Lung (tissue), 12 donors: ENCODE measurements around the gene BARD1. TPM values are rescaled to one million over a fixed set of nuclear protein-coding genes. Genes with fewer than 3 reads are reported as not detected.
"Not testable (repeated sequence)": the region's sequence is repeated elsewhere in the genome, so short reads cannot be mapped to it uniquely, and the experiment has no call there.

Source experiments
- ATAC-seq: fragments of 200-7000 bp; cut with Tn5 transposase; one replicate; pipeline ENCODE4 v1.9.1; 2020; ENCODE audit warnings: moderate number of reproducible peaks; ENCODE audit not compliant: insufficient read depth, low FRiP score
- DNase-seq, 3 donors: peaks; one replicate each; pipeline ENCODE4 v3.0.0-alpha.2; 2013 to 2017
- H3K27ac ChIP-seq, 2 donors: one replicate each; pipeline ENCODE4 v1.5.1; 2013; ENCODE audit warnings: mild to moderate bottlenecking in 2 of 2, moderate library complexity in 2 of 2, control low read depth in 1 of 2, inconsistent platforms in 1 of 2, low read depth in 1 of 2, low read length in 1 of 2
- H3K27me3 ChIP-seq, 3 donors: one replicate each; pipeline ENCODE4 v1.5.1; 2013; ENCODE audit warnings: low read length in 2 of 3; ENCODE audit not compliant: control insufficient read depth in 3 of 3, insufficient read depth in 3 of 3
- H3K36me3 ChIP-seq, 4 donors: one replicate each; pipeline ENCODE4 v1.5.1; 2013; ENCODE audit warnings: low read length in 4 of 4, mild to moderate bottlenecking in 1 of 4, moderate library complexity in 1 of 4; ENCODE audit not compliant: control insufficient read depth in 4 of 4, insufficient read depth in 4 of 4
- H3K4me1 ChIP-seq, 5 donors: one replicate each; pipeline ENCODE4 v1.5.1; 2013; ENCODE audit warnings: low read length in 5 of 5, mild to moderate bottlenecking in 2 of 5, moderate library complexity in 1 of 5; ENCODE audit not compliant: control insufficient read depth in 5 of 5, insufficient read depth in 5 of 5
- H3K4me3 ChIP-seq: one replicate; pipeline ENCODE4 v1.5.1; 2013; ENCODE audit warnings: mild to moderate bottlenecking, control low read depth, moderate library complexity
- H3K9ac ChIP-seq, 2 donors: one replicate each; pipeline ENCODE4 v1.5.1; 2013; ENCODE audit warnings: low read length in 2 of 2, control low read depth in 1 of 2; ENCODE audit not compliant: insufficient read depth in 1 of 2
- H3K9me3 ChIP-seq, 4 donors: one replicate each; pipeline ENCODE4 v1.5.1; 2013; ENCODE audit warnings: low read length in 3 of 4, mild to moderate bottlenecking in 1 of 4, moderate library complexity in 1 of 4; ENCODE audit not compliant: control insufficient read depth in 4 of 4, insufficient read depth in 3 of 4
- WGBS, 2 donors: extraction: QIAGEN DNeasy Blood & Tissue Kit; methylation state at CpG; one replicate each; pipeline ENCODE4 v1.1.7; 2013; 5-methylcytosine and 5-hydroxymethylcytosine counted together
- polyA plus RNA-seq, 2 donors: library from polyadenylated mRNA; stranded (reverse); fragments of 200-250 nt; gene quantifications; one replicate each; pipeline ENCODE4 v1.2.1, GENCODE V29; 2013
- total RNA-seq, 2 donors: library from RNA; depleted of rRNA in 1 of 2; stranded (reverse); fragments of >200 nt in 1 of 2; gene quantifications; one replicate each; pipeline ENCODE4 v1.2.1, GENCODE V29; 2014 to 2021
- TF ChIP-seq, protein P1 (sequence below): IDR thresholded peaks from 2 replicates; pipeline ENCODE4 v1.5.1; 2012; ENCODE audit warnings: mild to moderate bottlenecking; ENCODE audit errors: control extremely low read depth, extremely low read depth
- donor health status: control.
- donor health status: control.
- donor health status: Bipolar disorder and iron deficiency.
- donor health status: healthy.
- donor health status: DM: yes; HTN: yes; CAD: no.

The BARD1 gene
- total and polyA plus RNA-seq, 4 donors, result 1.9 to 33.7 (median 8.2) TPM

DNA sequence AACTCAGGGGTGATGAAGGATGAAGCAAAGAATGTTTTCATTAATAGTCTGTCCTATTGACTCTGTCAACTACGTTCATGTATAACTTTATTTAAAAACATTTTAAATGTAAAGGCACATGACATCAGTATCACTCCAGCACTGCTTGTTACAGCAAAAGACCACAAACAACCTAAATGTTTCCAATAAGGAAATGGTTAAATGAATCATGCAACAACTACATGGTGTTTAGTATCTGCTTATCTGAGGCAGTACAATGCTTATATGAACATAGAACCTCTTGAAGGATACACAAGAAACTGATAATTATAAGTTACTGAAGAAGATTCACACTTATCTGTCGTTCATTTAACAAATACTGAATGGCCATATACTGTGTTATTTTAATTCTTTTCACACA lies 8.4 kb downstream of the BARD1 start:
- 90 to 92% methylated on average over 2 of the region's 2 CpGs for WGBS, 2 donors
- H3K27ac ChIP-seq, result no peak overlapping the region
- H3K9ac ChIP-seq, result no peak overlapping the region
- H3K9me3 ChIP-seq, result no peaks in the 10 kb centered on the region
- TF ChIP-seq, protein P1, sequence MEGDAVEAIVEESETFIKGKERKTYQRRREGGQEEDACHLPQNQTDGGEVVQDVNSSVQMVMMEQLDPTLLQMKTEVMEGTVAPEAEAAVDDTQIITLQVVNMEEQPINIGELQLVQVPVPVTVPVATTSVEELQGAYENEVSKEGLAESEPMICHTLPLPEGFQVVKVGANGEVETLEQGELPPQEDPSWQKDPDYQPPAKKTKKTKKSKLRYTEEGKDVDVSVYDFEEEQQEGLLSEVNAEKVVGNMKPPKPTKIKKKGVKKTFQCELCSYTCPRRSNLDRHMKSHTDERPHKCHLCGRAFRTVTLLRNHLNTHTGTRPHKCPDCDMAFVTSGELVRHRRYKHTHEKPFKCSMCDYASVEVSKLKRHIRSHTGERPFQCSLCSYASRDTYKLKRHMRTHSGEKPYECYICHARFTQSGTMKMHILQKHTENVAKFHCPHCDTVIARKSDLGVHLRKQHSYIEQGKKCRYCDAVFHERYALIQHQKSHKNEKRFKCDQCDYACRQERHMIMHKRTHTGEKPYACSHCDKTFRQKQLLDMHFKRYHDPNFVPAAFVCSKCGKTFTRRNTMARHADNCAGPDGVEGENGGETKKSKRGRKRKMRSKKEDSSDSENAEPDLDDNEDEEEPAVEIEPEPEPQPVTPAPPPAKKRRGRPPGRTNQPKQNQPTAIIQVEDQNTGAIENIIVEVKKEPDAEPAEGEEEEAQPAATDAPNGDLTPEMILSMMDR, result no peak
- H3K36me3 ChIP-seq, result peaks cover 0 to 3% (median under 1%) of the 10 kb centered on the region in 4 donors
- H3K4me3 ChIP-seq, result no peak overlapping the region
- H3K27me3 ChIP-seq, result no peaks in the 10 kb centered on the region
- H3K4me1 ChIP-seq, result peaks cover 0 to 8% (median 2%) of the 10 kb centered on the region in 5 donors
- ATAC-seq (no peak), DNase-seq (no peak)

DNA sequence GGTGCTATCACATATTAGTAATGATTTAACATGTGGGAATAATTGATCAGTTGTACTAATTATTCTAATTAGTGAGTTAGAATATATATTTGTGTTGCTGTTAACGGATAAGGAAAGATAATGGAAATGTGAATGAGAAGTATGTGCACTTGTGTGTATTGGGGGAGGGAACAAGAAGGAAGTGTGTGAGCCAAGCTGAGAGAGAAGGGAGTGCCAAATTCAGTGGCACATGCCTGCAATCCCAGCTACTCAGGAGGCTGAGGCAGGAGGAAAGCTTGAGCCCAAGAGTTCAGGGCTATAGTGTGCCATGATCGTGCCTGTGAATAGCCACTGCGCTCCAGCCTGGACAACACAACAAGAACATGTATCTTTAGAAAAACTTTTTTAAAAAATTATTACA lies 9.3 kb downstream of the BARD1 start:
- H3K27me3 ChIP-seq, result no peaks in the 10 kb centered on the region
- 68 to 71% methylated on average over 3 of the region's 3 CpGs for WGBS, 2 donors
- peaks cover 0 to 6% (median under 1%) of the 10 kb centered on the region in 4 donors for H3K36me3 ChIP-seq
- TF ChIP-seq, protein P1, result no peak
- no peaks in the 10 kb centered on the region for H3K9me3 ChIP-seq
- no peak overlapping the region for H3K9ac ChIP-seq
- H3K27ac ChIP-seq, result no peak overlapping the region
- no peak overlapping the region for H3K4me3 ChIP-seq
- ATAC-seq, result peak; percentile 66
- no peak for DNase-seq
- H3K4me1 ChIP-seq, result peaks cover 0 to 4% (median 0%) of the 10 kb centered on the region in 5 donors

DNA sequence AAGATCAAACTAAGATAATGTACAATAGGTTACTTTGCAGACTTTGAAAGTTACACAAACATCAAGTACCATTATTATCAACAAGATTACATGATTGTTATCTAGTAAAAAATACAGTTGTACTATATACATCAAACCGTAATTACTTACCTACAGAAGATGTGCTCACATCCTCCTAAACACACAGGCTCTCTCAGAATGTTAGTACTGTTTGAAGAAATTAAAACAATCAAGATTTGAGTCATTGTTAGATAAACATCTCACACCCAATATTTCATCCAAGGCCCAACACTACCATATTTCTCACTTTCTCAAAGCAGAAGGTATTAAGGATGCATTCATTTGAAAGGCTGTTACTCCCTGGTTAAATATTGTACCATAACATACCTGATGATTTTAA lies 12.6 kb downstream of the BARD1 start:
- Histone ChIP-seq H3K4me3 (no peak overlapping the region), H3K27me3 (no peaks in the 10 kb centered on the region), H3K9me3 (no peaks in the 10 kb centered on the region), H3K4me1 (peaks cover 0 to 4% (median 0%) of the 10 kb centered on the region in 5 donors), H3K36me3 (peaks cover 0 to 9% (median 4%) of the 10 kb centered on the region in 4 donors), H3K9ac (no peak overlapping the region), H3K27ac (no peak overlapping the region)
- DNase-seq (no peak), ATAC-seq (no peak)
- WGBS, 2 donors, result 83 to 86% methylated on average over 1 of the region's 1 CpG
- TF ChIP-seq, protein P1, result no peak

- not testable (repeated sequence) for H3K4me1 ChIP-seq, DNase-seq, H3K9me3 ChIP-seq, H3K27me3 ChIP-seq, H3K9ac ChIP-seq, H3K4me3 ChIP-seq, H3K27ac ChIP-seq, ATAC-seq
- peaks cover 3 to 24% (median 15%) of the 10 kb centered on the region in 4 donors for H3K36me3 ChIP-seq
- 98% methylated on average over 1 of the region's 1 CpG for WGBS, 2 donors
These were observed 26.3 kb downstream of the BARD1 start for GRCh38 chr2:214783181-214783580.
